Measurements from ENCODE around the gene PLCB2.

The PLCB2 gene

DNA sequence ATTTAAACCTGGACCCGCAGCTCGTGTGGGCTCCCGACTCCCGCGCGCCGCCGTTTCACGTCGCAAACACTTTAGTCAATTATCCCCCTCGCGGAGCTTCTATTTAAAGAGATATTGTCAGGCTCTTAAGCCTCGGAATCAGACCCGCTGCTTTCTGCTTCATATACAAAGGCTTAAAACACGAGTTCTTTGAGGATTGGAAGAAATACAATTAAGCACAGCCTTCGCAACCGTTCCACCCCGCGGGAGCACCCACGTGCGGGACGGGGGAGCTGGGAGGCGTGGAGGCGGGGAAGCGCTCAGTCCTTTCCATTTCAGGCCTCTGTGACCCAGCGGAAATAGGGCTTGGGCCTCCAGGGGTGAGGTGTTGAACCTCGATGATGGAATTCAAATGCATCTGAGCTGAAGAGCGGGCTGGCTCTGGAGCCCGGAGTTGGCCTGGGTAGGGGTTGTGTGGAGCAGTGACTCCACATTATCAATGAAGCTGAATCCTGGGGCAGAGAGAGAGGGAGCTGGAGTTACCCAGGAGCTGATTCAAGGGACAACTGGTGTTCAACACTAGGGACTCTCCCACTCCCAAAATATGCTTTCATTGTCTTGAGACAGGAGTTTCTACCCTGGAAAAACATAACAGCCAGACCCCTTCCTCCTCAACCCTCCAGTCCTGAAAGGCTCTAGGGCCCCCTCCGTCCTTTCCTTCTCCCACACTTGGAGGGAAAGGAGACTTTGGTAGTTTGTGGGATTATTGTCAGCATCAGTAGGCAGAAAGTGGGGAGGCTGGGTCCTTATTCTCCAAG, 27.3 kb downstream of the PLCB2 start:
- TF ChIP-seq, protein P1, sequence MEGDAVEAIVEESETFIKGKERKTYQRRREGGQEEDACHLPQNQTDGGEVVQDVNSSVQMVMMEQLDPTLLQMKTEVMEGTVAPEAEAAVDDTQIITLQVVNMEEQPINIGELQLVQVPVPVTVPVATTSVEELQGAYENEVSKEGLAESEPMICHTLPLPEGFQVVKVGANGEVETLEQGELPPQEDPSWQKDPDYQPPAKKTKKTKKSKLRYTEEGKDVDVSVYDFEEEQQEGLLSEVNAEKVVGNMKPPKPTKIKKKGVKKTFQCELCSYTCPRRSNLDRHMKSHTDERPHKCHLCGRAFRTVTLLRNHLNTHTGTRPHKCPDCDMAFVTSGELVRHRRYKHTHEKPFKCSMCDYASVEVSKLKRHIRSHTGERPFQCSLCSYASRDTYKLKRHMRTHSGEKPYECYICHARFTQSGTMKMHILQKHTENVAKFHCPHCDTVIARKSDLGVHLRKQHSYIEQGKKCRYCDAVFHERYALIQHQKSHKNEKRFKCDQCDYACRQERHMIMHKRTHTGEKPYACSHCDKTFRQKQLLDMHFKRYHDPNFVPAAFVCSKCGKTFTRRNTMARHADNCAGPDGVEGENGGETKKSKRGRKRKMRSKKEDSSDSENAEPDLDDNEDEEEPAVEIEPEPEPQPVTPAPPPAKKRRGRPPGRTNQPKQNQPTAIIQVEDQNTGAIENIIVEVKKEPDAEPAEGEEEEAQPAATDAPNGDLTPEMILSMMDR (conservative IDR thresholded peaks at IDR 0.05; ENCODE audit: low read length) = no peak
- no peak for DNase-seq (ENCODE audit: low read depth)
- no peak overlapping the region for H3K4me3 ChIP-seq (ENCODE audit: low read length)

DNA sequence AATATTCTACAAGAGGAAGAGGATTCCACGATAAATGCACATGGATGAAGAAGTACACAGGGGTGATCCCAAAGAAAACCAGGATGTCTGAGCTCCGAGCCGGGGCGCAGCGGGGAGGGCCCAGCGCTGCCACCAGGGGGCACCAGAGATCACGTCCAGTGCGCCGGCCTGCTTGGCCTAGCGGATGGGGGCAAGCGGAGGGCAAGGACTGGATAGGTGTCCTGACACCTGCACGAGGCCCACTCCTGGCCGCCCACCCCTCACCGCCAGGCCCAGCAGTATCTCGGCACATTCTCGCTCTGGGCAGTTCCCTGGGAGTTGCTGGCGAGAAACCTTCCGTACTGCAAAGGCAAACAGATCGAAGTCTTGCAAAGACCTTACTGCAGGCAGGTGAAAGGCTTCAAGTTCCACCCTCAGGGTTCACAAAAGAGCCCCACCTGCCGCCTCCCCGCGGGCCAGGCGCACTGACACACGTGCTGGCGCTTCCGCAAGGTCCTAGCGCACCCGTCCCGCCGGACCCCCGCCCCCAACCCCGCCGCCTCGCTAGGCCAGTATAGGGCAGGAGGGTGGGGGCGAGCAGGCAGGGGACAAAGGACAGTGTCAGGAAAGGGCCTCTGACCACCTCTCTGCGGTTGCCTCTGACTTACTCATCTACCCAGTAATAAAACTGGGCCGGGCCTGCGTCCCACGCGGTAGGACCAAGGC, 28.1 kb downstream of the PLCB2 start:
- DNase-seq (ENCODE audit: low read depth) = peak; percentile 34
- TF ChIP-seq, protein P1 (conservative IDR thresholded peaks at IDR 0.05; ENCODE audit: low read length) = peak; percentile 92
- H3K4me3 ChIP-seq (ENCODE audit: low read length) = no peak overlapping the region

DNA sequence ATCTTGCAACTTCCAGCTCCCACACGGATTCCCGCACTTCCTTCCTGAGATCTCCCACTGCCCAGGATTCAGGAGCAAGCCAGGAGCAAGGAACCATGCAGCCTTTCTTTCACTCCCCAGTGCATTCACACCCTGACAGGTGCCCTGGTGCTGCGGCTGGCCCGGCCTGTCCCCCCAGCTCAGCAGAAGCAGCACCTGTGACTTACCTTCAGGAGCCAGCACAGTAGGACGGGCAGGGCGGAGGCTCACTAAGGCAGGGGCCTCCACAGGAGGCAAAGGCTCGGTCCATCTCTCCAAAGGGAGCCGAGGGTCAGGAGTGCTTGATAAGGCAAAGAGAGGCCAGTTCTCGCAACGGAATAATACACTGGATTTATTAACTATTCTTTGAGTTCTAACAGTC, 29.7 kb downstream of the PLCB2 start:
- H3K4me3 ChIP-seq (ENCODE audit: low read length) = no peak overlapping the region
- TF ChIP-seq, protein P1 (conservative IDR thresholded peaks at IDR 0.05; ENCODE audit: low read length) = no peak
- no peak for DNase-seq (ENCODE audit: low read depth)

DNA sequence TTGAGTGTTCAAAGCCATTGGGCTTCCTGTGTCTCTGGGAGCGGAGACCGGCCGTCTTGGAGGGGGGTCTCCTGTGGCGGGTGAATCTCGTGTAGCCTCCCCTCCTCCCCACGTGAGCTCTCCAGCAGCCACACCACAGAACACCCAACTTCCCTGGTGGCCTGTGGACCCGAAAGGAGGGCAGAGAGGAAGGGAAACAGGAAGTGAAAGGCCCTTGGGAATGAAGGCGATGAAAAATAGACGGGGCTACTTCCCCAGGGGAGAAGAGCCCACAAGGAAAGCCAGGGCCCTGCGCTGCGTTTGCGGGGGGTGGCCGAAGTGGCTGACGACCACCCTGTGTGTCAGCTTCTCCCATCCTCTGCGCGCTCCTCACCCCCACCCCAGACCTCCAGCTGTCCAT, 30.3 kb downstream of the PLCB2 start:
- H3K4me3 ChIP-seq (ENCODE audit: low read length) = no peak overlapping the region
- TF ChIP-seq, protein P1 (conservative IDR thresholded peaks at IDR 0.05; ENCODE audit: low read length) = no peak
- no peak for DNase-seq (ENCODE audit: low read depth)

DNA sequence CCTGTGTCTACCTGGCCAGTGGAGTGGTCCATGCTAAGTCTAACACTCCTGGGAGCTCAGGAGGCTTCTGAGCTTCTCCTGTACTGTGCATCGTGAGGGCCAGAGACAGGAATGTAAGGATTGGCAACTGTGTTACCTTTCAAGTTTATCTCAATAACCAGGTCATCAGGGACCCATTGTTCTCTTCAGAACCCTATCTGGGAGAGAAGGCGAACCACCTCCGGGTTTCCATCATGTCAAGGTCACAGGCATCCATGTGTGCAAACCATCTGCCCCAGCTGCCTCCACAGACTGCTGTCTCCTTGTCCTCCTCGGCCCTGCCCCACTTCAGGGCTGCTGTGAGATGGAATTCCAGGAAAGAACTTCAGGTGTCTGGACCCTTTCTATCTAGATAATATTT, 30.8 kb downstream of the PLCB2 start:
- TF ChIP-seq, protein P1 (conservative IDR thresholded peaks at IDR 0.05; ENCODE audit: low read length) = no peak
- H3K4me3 ChIP-seq (ENCODE audit: low read length) = no peak overlapping the region
- DNase-seq (ENCODE audit: low read depth) = no peak

DNA sequence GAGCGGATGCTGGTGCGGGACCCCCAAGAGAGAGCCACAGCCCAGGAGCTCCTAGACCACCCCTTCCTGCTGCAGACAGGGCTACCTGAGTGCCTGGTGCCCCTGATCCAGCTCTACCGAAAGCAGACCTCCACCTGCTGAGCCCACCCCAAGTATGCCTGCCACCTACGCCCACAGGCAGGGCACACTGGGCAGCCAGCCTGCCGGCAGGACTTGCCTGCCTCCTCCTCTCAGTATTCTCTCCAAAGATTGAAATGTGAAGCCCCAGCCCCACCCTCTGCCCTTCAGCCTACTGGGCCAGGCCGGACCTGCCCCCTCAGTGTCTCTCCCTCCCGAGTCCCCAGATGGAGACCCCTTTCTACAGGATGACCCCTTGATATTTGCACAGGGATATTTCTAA, 31.8 kb downstream of the PLCB2 start:
- TF ChIP-seq, protein P1 (conservative IDR thresholded peaks at IDR 0.05; ENCODE audit: low read length) = no peak
- no peak overlapping the region for H3K4me3 ChIP-seq (ENCODE audit: low read length)
- no peak for DNase-seq (ENCODE audit: low read depth)

DNA sequence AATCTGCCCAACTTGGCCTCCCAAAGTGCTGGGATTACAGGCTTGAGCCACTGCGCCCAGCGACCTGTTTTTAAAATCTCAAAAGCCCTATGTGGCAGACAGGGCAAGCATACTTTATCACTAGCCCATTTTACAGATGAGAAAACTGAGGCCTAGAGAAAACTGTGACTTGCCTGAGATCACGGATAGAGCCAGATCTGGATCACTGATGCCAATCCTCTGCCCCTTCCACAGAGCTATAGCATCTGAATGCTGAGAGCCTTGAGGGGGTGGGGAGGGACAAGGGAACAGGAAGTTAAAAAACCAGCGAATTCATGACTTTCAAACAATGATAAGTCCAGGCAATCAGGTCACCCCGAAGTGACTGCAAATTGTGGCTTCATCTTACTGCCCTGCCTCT, 32.2 kb downstream of the PLCB2 start:
- no peak for DNase-seq (ENCODE audit: low read depth)
- no peak overlapping the region for H3K4me3 ChIP-seq (ENCODE audit: low read length)
- TF ChIP-seq, protein P1 (conservative IDR thresholded peaks at IDR 0.05; ENCODE audit: low read length) = no peak

Measured in AG10803 (cell line).